ENCODE data around the gene BEST3. TPM values are rescaled to one million over a fixed set of nuclear protein-coding genes. Genes with fewer than 3 reads are reported as not detected.

The BEST3 gene
- polyA plus RNA-seq, 1 experiment: not detected

- TF ChIP-seq CTCF (IDR thresholded peaks at IDR 0.05; ENCODE audit: insufficient read depth, low read depth, low read length): no peak
- ChIA-PET POLR2A (no interaction called here), CTCF (interaction anchor here (0.9 to 1.2 kb wide), 2 partner anchors 13 to 21 kb away, joined by 4 read pairs; no protein-coding TSS in a partner anchor)
- Histone ChIP-seq H3K36me3 (ENCODE audit: control insufficient read depth, insufficient read depth, low read length) (no peaks in the 10 kb centered on the region), H3K27me3 (ENCODE audit: control insufficient read depth, insufficient read depth, low read length) (peaks cover 3% of the 10 kb centered on the region), H3K4me3 (ENCODE audit: low read depth, low read length) (no peak overlapping the region)
- DNase-seq (ENCODE audit: low read depth): no peak
These were observed 38.8 kb downstream of the BEST3 start for GRCh38 chr12:69660164-69660863.

GRCh38 chr12:69658203-69658602 lies 40.9 kb downstream of the BEST3 start:
- POLR2A ChIA-PET: no interaction called here

GRCh38 chr12:69657376-69658137 lies 41.5 kb downstream of the BEST3 start:
- ChIA-PET CTCF (no interaction called here), POLR2A (no interaction called here)
- H3K27me3 ChIP-seq (ENCODE audit: control insufficient read depth, insufficient read depth, low read length): peaks cover 3% of the 10 kb centered on the region
- DNase-seq (ENCODE audit: low read depth): no peak
- no peak overlapping the region for H3K4me3 ChIP-seq (ENCODE audit: low read depth, low read length)
- no peak for TF ChIP-seq CTCF (IDR thresholded peaks at IDR 0.05; ENCODE audit: insufficient read depth, low read depth, low read length)
- no peaks in the 10 kb centered on the region for H3K36me3 ChIP-seq (ENCODE audit: control insufficient read depth, insufficient read depth, low read length)

More at GRCh38 chr12:69658203-69658602, 40.9 kb downstream of the BEST3 start:
- no peaks in the 10 kb centered on the region for H3K36me3 ChIP-seq (ENCODE audit: control insufficient read depth, insufficient read depth, low read length)
- no peak overlapping the region for H3K4me3 ChIP-seq (ENCODE audit: low read depth, low read length)
- TF ChIP-seq CTCF (IDR thresholded peaks at IDR 0.05; ENCODE audit: insufficient read depth, low read depth, low read length): no peak
- CTCF ChIA-PET: no interaction called here
- peaks cover 3% of the 10 kb centered on the region for H3K27me3 ChIP-seq (ENCODE audit: control insufficient read depth, insufficient read depth, low read length)
- DNase-seq (ENCODE audit: low read depth): no peak

- CTCF ChIA-PET: interaction anchor here (1.2 to 2.5 kb wide), 2 partner anchors 16 to 70 kb away, joined by 3 to 14 read pairs; partner anchors contain the start of gene CCT2
- peak; percentile 50 for DNase-seq (ENCODE audit: low read depth)
- Histone ChIP-seq H3K27me3 (ENCODE audit: control insufficient read depth, insufficient read depth, low read length) (no peaks in the 10 kb centered on the region), H3K4me3 (ENCODE audit: low read depth, low read length) (no peak overlapping the region), H3K36me3 (ENCODE audit: control insufficient read depth, insufficient read depth, low read length) (no peaks in the 10 kb centered on the region)
- no peak for TF ChIP-seq CTCF (IDR thresholded peaks at IDR 0.05; ENCODE audit: insufficient read depth, low read depth, low read length)
- POLR2A ChIA-PET: no interaction called here
These were observed 43.3 kb downstream of the BEST3 start for GRCh38 chr12:69655616-69656340.

GRCh38 chr12:69653703-69654102 lies 45.4 kb downstream of the BEST3 start:
- DNase-seq (ENCODE audit: low read depth): no peak
- TF ChIP-seq CTCF (IDR thresholded peaks at IDR 0.05; ENCODE audit: insufficient read depth, low read depth, low read length): no peak
- POLR2A ChIA-PET: no interaction called here
- H3K36me3 ChIP-seq (ENCODE audit: control insufficient read depth, insufficient read depth, low read length): no peaks in the 10 kb centered on the region
- no peaks in the 10 kb centered on the region for H3K27me3 ChIP-seq (ENCODE audit: control insufficient read depth, insufficient read depth, low read length)
- CTCF ChIA-PET: interaction anchor here (1.6 to 2.5 kb wide), 2 partner anchors 10 to 14 kb away, joined by 4 to 14 read pairs; no protein-coding TSS in a partner anchor
- H3K4me3 ChIP-seq (ENCODE audit: low read depth, low read length): no peak overlapping the region
